ENCODE measurements around the gene RPTN. TPM values are rescaled to one million over a fixed set of nuclear protein-coding genes. Genes with fewer than 3 reads are reported as not detected.

The RPTN gene
- total RNA-seq, 1 experiment from 2014 or later = not detected

DNA sequence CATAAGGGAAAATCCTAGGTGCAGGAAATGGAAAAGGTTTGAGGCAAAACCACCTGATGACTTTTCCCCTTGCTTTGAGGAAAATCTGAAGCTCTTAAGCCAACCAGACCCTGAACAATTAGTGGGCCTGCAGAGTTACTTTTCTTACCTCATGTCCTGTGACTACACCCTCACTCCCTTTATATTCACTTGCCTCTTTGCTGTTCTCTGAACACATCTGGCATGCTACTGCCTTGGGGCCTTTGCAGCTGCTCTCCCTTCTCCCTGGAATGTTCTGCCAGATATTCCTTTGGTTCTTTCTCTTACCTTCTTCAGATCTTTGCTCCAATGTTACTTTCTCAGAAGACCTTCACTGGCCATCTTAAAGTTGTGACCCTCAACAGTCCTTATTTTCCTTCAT is 21.8 kb downstream of the RPTN start:
- no peaks in the 10 kb centered on the region for H3K4me1 ChIP-seq (ENCODE audit: control insufficient read depth, insufficient read depth, low read length)
- no peak for ATAC-seq
- no peaks in the 10 kb centered on the region; the same call in 1 of the 2 replicates for H3K36me3 ChIP-seq (ENCODE audit: control insufficient read depth, insufficient read depth, low read length)
- H3K4me3 ChIP-seq (ENCODE audit: low read depth in 2 of 2, low read length in 2 of 2) = no peak overlapping the region
- TF ChIP-seq TCF7L2 (IDR thresholded peaks at IDR 0.05; ENCODE audit: low read depth, low read length) = no peak
- TF ChIP-seq, protein P1, sequence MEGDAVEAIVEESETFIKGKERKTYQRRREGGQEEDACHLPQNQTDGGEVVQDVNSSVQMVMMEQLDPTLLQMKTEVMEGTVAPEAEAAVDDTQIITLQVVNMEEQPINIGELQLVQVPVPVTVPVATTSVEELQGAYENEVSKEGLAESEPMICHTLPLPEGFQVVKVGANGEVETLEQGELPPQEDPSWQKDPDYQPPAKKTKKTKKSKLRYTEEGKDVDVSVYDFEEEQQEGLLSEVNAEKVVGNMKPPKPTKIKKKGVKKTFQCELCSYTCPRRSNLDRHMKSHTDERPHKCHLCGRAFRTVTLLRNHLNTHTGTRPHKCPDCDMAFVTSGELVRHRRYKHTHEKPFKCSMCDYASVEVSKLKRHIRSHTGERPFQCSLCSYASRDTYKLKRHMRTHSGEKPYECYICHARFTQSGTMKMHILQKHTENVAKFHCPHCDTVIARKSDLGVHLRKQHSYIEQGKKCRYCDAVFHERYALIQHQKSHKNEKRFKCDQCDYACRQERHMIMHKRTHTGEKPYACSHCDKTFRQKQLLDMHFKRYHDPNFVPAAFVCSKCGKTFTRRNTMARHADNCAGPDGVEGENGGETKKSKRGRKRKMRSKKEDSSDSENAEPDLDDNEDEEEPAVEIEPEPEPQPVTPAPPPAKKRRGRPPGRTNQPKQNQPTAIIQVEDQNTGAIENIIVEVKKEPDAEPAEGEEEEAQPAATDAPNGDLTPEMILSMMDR (IDR thresholded peaks at IDR 0.05) = no peak
- no peak for TF ChIP-seq POLR2AphosphoS5 (IDR thresholded peaks at IDR 0.05; ENCODE audit: low read depth, low read length)
- TF ChIP-seq, protein P2, sequence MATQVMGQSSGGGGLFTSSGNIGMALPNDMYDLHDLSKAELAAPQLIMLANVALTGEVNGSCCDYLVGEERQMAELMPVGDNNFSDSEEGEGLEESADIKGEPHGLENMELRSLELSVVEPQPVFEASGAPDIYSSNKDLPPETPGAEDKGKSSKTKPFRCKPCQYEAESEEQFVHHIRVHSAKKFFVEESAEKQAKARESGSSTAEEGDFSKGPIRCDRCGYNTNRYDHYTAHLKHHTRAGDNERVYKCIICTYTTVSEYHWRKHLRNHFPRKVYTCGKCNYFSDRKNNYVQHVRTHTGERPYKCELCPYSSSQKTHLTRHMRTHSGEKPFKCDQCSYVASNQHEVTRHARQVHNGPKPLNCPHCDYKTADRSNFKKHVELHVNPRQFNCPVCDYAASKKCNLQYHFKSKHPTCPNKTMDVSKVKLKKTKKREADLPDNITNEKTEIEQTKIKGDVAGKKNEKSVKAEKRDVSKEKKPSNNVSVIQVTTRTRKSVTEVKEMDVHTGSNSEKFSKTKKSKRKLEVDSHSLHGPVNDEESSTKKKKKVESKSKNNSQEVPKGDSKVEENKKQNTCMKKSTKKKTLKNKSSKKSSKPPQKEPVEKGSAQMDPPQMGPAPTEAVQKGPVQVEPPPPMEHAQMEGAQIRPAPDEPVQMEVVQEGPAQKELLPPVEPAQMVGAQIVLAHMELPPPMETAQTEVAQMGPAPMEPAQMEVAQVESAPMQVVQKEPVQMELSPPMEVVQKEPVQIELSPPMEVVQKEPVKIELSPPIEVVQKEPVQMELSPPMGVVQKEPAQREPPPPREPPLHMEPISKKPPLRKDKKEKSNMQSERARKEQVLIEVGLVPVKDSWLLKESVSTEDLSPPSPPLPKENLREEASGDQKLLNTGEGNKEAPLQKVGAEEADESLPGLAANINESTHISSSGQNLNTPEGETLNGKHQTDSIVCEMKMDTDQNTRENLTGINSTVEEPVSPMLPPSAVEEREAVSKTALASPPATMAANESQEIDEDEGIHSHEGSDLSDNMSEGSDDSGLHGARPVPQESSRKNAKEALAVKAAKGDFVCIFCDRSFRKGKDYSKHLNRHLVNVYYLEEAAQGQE (IDR thresholded peaks at IDR 0.05; ENCODE audit: insufficient read depth in 1 of 2, low read depth in 2 of 2, low read length in 1 of 2) = no peak
- TF ChIP-seq SIN3A (IDR thresholded peaks at IDR 0.05; ENCODE audit: borderline replicate concordance, insufficient read depth, low read depth, low read length) = no peak
- peaks cover 12% of the 10 kb centered on the region for H3K27me3 ChIP-seq (ENCODE audit: control insufficient read depth, insufficient read depth, low read length)
- ChIA-PET POLR2A (interaction anchor here (0.6 kb wide), 1 partner anchor 87 kb away, joined by 3 read pairs; no protein-coding TSS in a partner anchor), CTCF (interaction anchor here (0.6 kb wide), 1 partner anchor 88 kb away, joined by 5 read pairs; no protein-coding TSS in a partner anchor)
- in situ Hi-C loops (cut with HindIII; ENCODE audit: low pct_unique_long_range_greater_than_20kb, low sequenced_read_pairs) (no loop called here), intact Hi-C loops (cut with micrococcal nuclease; ENCODE audit: unreplicated experiment) (no loop called here)
- DNase-seq (ENCODE audit: low read depth, low spot score) = no peak
- BruUV-seq (replicated peaks) = no TSS peak
- no peaks in the 10 kb centered on the region for H3K9me3 ChIP-seq (ENCODE audit: control insufficient read depth, insufficient read depth, low read depth, low read length)
- H3K27ac ChIP-seq (ENCODE audit: low read length) = no peak overlapping the region

DNA sequence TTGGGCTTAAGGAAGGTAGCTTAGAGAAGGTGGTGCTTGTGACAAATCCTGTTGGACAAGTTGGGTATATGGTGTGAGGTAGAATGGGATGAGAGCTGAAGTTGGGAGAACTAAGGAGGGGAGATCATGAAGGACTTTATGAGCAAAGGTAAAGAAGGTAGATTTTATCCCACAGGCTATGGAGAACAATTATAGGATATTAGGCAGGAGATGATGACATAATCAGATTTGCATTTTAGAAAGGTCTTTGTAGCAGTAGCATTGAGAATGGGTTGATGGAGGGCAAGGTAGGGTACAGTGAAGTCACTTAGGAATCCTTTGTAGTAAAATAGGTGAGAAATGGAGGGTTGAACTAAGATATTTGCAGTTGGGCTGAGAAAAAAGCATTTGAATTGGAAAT is 28.8 kb downstream of the RPTN start:
- Histone ChIP-seq H3K4me3 (ENCODE audit: low read depth in 2 of 2, low read length in 2 of 2) (no peak overlapping the region), H3K27me3 (ENCODE audit: control insufficient read depth, insufficient read depth, low read length) (peaks cover 15% of the 10 kb centered on the region)
- CTCF ChIA-PET = no interaction called here

More for the DNA sequence above, 28.8 kb downstream of the RPTN start:
- intact Hi-C loops (cut with micrococcal nuclease; ENCODE audit: unreplicated experiment) = no loop called here
- in situ Hi-C loops (cut with HindIII; ENCODE audit: low pct_unique_long_range_greater_than_20kb, low sequenced_read_pairs) = no loop called here
- POLR2A ChIA-PET = no interaction called here
- TF ChIP-seq, protein P1 (IDR thresholded peaks at IDR 0.05) = no peak
- no peak for TF ChIP-seq TCF7L2 (IDR thresholded peaks at IDR 0.05; ENCODE audit: low read depth, low read length)
- TF ChIP-seq POLR2AphosphoS5 (IDR thresholded peaks at IDR 0.05; ENCODE audit: low read depth, low read length) = no peak
- TF ChIP-seq, protein P2 (IDR thresholded peaks at IDR 0.05; ENCODE audit: insufficient read depth in 1 of 2, low read depth in 2 of 2, low read length in 1 of 2) = no peak
- TF ChIP-seq SIN3A (IDR thresholded peaks at IDR 0.05; ENCODE audit: borderline replicate concordance, insufficient read depth, low read depth, low read length) = no peak
- H3K4me1 ChIP-seq (ENCODE audit: control insufficient read depth, insufficient read depth, low read length) = no peaks in the 10 kb centered on the region
- ATAC-seq (no peak), DNase-seq (ENCODE audit: low read depth, low spot score) (no peak)
- H3K9me3 ChIP-seq (ENCODE audit: control insufficient read depth, insufficient read depth, low read depth, low read length) = no peaks in the 10 kb centered on the region
- no TSS peak for BruUV-seq (replicated peaks)
- no peak overlapping the region for H3K27ac ChIP-seq (ENCODE audit: low read length)
- no peaks in the 10 kb centered on the region for H3K36me3 ChIP-seq (ENCODE audit: control insufficient read depth, insufficient read depth, low read length)
